ENCODE results near the gene BCAP31.

DNA sequence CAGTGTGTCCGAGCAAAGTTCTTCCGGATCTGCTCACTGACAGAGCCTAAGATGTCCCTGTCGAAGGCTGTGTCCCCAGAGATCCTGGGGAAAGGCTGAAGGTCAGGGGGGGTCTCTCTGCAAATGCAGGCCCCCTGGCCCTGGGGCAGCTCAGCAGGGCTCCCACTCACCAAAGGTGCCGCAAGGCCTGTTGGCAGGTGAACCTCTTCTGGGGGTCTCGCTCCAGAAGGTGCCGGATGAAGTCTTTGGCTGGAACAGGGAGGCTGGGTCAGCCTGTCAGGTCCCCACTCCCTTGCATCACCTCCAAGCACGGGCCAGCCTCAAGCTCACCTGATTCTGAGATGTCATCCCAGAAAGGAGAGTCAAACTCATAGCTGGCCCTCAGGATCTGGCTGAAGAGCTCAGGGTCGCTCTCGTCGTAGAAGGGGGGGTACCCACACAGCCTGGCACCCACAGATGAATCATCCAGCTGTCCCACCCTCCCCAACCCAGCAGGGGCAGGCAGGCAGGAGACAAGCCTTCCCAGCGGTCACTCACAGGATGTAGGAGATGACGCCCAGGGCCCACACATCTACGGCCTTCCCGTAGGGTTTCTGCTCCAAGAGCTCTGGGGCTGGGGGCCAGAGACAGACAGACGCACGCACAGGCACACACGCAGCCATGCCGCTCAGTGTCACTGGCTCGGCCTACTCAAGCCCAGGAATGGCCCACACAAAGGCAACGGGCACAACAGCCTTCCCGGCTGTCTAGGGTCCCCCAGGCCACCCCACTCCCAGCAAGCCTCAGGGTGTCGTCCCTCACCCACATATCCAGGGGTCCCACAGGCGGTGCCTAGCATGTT, 53.2 kb downstream of the BCAP31 start:
- TF ChIP-seq POLR2A (IDR thresholded peaks at IDR 0.05) (no peak), POLR2AphosphoS5 (IDR thresholded peaks at IDR 0.05) (no peak)
- TF ChIP-seq, protein P1, sequence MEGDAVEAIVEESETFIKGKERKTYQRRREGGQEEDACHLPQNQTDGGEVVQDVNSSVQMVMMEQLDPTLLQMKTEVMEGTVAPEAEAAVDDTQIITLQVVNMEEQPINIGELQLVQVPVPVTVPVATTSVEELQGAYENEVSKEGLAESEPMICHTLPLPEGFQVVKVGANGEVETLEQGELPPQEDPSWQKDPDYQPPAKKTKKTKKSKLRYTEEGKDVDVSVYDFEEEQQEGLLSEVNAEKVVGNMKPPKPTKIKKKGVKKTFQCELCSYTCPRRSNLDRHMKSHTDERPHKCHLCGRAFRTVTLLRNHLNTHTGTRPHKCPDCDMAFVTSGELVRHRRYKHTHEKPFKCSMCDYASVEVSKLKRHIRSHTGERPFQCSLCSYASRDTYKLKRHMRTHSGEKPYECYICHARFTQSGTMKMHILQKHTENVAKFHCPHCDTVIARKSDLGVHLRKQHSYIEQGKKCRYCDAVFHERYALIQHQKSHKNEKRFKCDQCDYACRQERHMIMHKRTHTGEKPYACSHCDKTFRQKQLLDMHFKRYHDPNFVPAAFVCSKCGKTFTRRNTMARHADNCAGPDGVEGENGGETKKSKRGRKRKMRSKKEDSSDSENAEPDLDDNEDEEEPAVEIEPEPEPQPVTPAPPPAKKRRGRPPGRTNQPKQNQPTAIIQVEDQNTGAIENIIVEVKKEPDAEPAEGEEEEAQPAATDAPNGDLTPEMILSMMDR (IDR thresholded peaks at IDR 0.05), result no peak
